IPS-11a (cell line): Measurements from ENCODE around the gene DRD5.

Experiments
- H3K4me3 ChIP-seq: one replicate; pipeline ENCODE4 v1.5.1; 2013; ENCODE audit warnings: low read depth, low read length, control low read depth

The DRD5 gene

DNA sequence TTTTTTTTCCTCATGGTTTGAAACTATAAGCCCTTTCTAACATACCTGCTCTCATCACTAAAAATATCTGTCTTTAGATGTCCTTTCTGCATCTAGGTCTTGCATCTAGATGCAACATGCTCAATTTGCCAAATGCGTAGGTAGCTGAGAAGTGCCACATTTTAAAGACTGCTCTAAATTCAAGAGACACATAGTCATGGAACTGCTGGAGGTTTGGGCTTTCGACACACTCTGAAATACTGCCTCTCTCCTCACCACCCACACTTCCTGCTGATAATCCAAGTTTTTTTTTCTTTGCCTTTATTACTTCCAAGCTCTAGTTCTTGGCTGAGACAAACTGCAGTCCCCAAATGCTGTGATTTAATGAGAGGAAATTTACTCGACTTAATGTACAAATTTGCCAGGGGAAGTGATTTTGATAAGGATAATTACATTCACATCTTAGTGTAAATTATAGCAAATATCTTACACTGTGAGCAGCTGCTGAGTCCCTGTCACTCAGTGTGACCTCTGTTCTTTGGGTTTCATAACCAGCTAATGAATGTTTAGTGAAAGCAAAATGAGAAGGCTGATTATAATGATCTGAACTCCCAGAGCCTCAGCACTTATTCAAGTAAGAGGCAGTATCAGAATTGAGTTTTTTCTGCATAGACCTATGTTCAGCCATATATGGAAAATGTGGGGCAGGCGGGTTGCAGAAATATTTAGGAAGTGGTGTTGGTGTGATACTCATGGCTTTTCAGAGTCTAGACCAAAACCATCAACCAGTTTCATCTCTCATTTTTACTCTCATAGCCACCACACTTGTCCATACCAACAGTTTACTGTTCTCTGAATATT, 31.3 kb downstream of the DRD5 start:
- no peak overlapping the region for H3K4me3 ChIP-seq

DNA sequence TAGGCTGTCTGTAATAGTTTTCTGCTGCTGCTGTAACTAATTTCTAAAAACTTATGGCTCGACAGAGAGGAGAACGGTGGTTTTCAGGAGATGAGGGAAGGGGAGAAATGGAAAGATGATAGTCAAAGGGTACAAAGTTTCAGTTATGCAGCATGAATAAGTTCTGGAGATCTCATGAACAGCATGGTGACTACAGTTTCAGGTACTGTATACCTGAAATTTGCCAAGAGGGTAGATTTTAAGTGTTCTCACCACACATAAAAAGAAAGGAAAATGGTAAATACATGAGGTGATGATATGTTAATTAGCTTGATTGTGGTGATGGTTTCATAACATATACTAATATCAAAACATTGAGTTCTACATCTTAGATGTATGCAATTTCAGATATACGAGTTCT, 34.9 kb downstream of the DRD5 start:
- H3K4me3 ChIP-seq, result no peak overlapping the region

DNA sequence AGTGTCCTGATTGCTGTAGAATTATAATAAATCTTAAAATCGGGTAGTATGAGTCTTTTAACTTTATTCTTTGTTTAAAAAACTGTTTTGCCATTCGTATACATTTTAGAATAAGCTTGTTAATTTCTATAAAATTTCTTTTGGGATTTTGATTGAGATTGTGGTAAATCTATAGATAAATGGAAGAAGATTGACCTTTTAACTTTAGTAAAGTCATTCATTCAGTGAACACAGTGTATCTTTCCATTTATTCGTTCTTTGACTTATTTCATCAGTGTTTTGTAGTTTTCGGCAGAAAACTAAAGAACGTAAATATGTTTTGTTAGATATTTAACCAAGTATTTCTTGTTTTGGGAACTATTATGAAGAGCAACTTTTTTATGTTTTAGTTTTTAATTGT, 38.9 kb downstream of the DRD5 start:
- no peak overlapping the region for H3K4me3 ChIP-seq

- H3K4me3 ChIP-seq, result no peak overlapping the region
These were observed 43.6 kb downstream of the DRD5 start for GRCh38 chr4:9825049-9825448.

DNA sequence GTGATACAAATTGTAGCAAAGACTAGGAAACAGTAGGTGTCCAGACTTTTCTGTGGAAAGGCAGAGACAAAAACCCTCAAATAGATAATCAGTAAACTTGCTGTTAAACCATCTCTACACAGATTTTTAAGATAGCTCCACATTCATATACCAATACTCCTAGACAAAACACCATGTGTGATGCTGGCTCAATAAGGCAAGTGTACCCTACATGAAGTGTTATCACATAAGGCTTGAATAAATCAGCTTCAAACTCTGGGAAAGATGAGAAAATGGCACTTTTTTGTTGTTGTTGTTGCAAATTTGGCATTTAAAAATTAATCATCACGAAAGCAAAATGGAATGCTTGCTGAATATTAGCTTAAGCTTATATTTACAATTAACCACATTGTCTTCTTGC, 45.1 kb downstream of the DRD5 start:
- H3K4me3 ChIP-seq, result no peak overlapping the region

GRCh38 chr4:9832640-9833039, 51.2 kb downstream of the DRD5 start:
- no peak overlapping the region for H3K4me3 ChIP-seq

- no peak overlapping the region for H3K4me3 ChIP-seq
These were observed 52.0 kb downstream of the DRD5 start for GRCh38 chr4:9833421-9833820.
